RPMI7951 (cell line): ENCODE results near the gene PPP1R10. TPM values are rescaled to one million over a fixed set of nuclear protein-coding genes. Genes with fewer than 3 reads are reported as not detected.
A peak's percentile ranks its signal among the peaks of the same experiment; 100 is the strongest.
"Not testable (repeated sequence)": the region's sequence is repeated elsewhere in the genome, so short reads cannot be mapped to it uniquely, and the experiment has no call there.

Experiments
- DNase-seq: peaks from one replicate; pipeline ENCODE4 v3.0.0-alpha.2; 2012; ENCODE audit warnings: low read depth
- total RNA-seq: library from RNA; depleted of rRNA; stranded (reverse); fragments of >200 nt; shearing (Covaris generic); gene quantifications from 2 replicates; pipeline ENCODE4 v1.2.3, GENCODE V29; 2014; rRNA removed

PPP1R10 gene
- 20.8 and 36.8 TPM in 2 replicates for total RNA-seq

DNA sequence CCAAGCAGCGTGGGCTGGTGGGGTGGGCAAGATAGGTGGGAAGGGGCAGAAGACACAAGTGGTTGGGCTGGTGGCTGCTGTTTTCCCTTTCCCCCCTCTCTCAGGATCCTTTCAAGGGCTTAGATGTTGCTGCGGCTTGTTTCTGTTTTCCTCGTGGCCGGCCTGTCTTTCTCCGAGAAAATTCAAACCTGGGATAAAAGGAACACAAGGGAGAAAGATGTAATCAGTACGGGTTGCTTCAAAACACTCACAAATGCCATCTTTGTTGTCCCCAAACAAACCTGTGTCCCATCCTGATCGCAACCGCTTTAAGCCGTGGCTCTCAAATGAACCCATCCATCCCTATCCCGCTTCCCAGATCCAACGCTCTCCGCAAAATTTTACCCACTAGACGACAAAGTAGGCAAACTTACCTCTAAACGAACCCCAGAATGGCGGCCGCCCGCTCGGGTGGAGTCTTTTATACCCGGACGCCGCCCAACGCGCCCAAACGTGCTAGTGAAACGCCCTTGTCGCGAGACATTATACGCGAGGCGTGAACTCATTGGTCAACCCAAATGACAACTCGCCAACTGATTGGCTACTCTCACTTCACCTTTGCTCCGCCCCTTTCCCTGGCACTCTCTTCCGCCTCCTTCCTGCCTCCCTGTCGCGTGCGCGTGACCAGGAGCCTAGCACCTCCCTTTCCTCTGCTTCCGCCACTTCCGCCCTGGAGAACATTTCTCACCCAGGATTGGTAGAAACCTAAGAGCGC is at the start of gene PPP1R10:
TSS of gene PPP1R10 (minus strand) at position 433 of the 754 bp plus-strand sequence. CDS start 7,299 bp downstream, outside the sequence.
- DNase-seq = peak; percentile 100

DNA sequence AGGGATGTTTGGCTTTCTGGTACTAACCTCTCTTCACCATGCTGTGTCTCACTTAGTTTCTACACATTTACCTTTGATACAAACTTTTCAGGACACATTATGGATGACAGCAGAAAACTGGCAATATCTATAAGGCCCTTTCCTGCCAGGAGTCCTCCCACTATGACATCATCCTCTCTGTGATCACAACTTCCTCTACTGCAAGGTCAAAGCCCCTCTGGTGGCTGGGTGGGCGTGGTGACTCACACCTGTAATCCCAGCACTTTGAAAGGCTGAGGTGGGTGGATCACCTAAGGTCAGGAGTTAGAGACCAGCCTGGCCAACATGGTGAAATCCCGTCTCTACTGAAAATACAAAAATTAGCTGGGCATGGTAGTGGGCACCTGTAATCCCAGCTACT is 49.3 kb upstream of the PPP1R10 start:
- DNase-seq = not testable (repeated sequence)

DNA sequence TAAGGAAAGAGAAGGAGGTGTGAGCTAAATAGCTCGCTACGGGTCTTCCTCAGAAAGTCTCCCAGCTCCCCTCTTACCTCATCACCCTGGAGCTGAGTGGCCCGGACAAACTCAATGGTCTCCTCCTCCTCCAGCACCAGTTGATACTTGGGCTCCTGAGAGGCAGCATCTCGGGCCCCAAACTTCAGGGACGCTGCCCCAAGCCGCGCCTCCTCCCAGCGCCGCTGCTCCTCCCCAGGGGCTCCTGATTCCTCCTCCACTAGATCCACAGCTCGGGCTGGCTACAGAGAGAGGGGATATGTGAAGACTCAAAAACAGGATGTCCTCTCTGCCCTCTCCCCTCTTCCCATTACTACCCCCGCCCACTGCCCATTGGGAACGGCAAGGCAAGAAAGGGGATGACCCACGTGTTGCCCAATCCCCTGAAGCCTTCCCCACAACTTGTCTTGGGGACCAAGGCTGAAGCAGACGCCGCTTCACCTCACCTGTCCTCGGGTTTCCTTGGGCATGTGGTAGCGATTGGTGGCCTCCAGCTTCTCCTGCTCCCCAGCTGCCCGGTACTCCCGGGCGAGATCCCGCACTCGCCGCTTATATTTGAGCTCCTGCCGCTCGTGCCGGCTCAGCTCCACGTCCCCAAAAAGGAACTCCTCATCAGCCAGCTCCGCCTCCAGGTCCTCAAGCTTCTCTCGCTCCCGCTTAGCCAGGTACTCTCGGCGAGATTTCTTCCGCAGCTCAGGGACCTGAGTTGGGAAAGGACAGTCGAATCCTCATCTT is 48.1 kb upstream of the PPP1R10 start:
- DNase-seq = no peak

DNA sequence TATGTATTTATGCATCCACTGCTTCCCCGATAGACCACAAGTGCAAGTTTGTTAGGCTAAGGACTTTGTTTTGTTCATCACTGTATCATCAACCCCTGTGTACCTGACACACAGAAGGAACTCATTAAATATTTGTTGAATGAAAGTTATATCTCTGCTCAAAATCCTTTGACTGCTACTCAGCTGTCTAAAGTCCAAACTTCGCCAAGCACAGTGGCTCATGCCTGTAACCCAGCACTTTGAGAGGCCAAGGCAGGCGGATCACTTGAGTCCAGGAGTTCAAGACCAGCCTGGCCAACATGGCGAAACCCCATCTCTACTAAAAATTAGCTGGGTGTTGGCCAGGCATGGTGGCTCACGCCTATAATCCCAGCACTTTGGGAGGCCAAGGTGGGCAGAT is 40.9 kb upstream of the PPP1R10 start:
- DNase-seq = not testable (repeated sequence)

DNA sequence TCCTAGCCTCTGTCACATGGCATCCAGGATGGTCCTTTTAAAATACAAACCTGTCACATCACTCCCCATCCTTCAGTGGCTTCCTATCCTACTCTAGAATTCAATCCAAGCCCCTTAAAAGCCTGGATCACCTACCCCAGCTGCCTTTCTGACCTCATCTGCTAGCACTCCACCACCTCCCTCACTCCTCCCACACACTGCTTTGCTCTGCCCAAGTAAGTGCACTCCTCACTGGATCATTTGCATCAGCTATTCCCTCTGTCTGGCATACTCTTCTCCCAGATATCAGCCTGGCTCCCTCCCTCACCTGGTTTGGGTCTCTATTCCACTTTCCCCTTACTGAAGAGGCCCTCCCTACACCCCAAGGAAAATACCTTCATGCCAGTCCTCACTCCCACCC is 40.4 kb upstream of the PPP1R10 start:
- DNase-seq = no peak

DNA sequence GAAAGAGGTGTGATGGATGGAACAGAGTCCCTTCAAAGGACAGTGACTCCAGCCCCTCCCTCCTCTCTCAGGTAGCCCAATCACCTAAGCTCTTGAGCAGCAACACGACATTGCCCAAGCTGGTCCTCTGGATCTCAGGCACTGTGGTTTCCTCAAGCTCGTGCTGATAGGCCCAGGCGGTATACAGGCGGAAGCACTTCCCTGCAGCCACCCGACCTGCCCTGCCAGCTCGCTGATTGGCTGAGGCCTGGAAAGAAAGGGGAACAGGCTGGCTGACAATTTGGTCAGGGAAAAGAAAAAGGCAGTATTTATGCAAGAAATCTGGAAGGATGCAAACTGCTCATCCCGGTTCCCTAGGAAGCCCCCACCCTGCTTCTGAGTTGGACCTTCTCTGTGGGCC is 39.5 kb upstream of the PPP1R10 start:
- DNase-seq = no peak

DNA sequence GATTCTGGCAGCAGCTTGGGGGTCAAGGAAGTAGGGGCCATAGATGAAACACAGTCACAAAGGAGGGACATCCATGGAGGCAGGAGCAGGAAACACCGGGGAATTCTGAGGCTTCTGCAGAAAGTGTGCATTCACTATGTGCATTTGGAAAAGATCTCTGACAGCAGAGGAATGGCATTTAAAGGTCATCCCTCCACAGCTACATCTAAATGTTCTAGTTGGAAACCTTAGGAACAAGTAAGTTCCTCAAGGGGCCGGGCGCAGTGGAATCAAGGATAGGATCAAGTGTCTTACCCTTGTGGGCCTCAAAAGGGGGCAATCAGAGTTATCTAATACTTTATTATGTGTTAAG is 38.7 kb upstream of the PPP1R10 start:
- DNase-seq = no peak

DNA sequence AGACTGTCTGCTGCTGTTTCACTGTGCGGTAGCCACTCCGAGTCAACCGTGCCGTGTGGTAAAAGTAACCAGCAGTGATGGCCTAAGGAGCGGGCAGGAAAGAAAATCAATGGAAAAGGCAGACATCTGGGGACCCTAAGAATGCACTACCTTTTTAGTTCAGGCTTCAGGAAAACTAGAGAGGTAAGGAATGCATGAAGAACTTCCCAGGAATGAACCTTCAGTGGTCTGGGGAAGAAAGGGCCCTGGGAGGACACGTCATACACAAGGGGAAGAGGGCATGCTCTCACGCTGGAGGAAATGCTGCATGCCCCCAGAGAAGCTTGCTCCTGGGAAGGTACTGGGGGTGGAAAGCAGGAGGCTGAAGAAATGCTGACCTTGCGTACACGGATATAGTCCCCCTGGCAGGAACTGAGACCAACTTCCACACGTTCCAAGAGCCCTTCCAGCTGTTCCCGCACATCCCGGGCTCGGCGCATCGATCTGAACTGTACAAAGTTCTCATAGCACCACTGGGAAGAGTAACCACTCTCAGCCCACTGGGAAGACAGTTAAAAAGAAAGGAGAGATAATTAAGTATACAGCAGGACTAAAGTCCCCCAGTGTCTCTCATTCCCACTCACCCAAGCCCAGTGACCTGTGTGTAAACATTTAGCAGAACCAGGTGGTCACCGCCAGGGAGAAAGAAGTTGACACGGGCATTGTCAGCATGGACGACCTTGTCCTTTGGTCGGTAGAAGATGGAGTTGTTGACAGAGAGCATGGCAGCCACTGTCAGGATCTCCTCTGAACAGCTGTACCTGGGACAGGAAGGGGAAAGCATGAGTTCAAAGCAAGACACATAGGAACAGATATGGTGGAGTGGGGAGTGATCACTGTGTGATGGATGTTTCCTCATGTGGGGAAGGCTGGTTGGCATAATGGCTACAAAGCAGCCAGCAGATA is 38.0 kb upstream of the PPP1R10 start:
- no peak for DNase-seq

DNA sequence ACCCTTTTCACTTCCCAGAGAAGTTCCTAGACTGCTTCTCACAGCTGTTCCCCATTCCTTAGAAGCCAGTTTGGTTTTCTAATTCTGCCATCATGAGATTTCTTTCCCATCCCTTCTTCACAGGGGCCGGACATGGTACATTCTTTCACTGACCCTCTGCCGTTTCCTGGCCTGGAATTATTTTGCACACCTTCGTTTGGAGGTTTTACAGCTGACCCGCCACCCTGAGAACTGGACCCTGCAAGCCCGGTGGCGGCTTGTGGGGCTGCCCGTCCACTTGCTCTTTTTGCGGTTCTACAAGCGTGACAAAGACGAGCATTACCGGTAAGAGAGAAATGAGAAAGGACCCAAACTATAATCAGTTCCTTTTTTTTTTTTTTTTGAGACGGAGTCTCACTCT is 34.1 kb upstream of the PPP1R10 start:
- DNase-seq = no peak

DNA sequence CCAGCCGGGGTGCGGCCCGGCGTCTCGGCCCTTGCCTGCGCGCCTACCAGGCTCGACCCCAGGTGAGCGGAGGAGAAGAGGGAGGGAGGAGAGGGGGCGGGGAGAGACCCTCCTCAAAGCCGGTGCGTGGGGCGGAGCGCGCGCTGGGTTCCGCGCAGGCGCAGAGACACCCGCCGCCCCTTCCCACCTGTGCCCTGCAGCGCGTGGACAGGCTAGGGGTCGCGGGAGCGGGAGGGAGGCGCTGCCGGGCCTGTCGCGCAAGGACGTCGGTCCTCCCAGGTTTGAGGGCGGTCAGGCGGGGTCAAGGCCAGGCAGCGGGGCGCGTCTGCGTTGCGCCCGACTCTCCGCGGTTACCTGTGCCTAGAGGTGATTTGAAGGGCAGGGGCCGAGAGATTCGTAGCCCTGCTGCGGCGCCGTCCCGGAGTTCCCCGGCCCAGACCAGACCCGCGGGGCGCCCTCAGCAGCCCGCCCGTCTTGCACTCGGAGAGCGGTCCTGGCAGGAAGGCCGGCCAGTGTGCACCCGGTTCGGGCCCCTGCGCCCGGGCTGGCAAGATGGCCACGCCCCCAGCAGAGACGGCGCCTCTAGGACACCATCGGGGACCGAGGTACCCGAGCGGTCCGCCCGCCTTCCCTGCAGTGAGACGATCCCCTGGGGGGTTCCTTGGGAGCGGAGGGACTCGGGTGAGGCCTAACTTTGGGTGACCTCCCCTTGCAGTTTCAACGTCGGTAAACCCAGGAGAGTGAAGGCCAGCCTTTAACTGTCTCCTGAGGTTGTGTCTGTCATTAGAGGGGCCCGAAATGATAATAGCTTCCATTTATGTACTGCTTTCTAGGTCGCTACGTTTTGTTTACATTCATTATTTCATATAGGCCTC is 30.4 kb upstream of the PPP1R10 start:
- peak; percentile 68 for DNase-seq

DNA sequence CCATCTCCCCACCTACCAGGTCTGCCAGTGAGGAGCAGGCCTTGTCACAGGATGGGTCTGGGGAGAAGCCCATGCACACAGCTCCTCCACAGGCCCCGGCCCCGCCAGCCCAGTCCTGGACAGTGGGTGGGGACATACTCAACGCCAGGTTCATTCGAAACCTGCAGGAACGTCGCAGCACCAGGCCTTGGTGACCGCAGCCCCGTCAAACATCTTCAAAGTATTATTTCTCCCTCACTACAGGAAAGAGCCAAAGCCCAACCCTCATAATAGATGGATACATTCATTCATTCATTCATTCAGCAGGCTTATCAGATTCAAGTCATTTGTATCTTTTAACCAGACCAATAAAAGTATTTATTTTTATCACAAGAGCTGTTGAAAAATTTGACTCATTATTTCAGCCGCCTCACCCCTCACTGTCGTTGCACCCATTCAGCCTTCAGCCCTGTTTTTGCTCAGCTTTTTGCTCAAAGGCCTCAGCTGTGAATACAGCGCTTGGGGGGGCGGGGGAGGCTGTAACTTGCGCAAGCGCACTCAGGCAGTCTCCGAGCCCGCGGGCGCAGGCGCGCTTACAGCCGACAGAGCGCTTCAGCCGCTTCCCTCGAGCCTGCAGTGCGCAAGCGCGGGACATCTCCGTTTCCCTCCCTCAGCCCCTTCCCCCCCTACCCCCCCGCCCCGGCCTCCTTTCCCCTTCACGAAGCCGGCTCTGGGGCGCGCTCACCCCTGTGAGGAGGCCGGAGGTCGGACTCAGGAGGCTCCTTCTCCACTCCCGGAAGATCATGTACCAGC is 29.6 kb upstream of the PPP1R10 start, which contains the start of gene C6orf136:
TSS of gene C6orf136 (plus strand) at position 684 of the 792 bp plus-strand sequence. CDS start at position 783, 99 bp downstream.
- peak; percentile 89 for DNase-seq

DNA sequence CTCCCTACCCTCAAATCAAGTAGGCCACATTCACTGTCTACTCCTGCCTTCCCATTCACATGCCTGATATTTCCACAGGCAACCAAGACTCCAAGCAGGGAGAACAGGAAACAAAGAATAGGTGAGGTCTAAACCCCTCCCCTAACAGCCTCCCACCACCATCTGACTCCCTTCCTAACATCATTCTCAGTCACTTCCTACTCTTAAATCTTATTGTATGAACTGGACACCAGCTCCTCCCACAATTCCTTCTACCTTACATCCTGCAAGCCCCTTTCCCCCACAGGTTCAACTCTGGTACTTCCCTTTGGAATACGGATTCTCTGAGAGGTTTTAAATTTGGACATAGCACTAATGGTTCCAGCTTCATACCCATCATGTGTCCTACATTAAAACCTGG is 28.9 kb upstream of the PPP1R10 start:
- no peak for DNase-seq

DNA sequence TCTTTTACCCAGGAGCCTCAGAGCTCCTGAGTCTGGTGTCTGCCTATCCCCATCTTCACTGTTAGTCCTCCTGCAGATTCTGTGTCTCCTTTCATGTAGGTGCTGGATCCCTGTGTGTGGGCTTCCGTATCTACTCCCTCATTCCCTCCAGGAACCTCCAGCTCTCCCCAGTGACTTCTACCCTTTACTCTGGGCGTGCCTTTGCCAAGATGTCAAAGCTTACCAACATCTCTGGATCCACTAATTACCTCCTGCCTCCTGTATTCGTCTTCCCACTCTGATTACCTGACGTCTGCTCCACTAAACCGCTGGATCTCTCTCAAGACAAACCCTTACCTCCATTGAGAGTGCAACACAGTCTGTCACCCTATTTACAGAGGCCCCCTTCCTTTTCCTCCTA is 27.7 kb upstream of the PPP1R10 start:
- DNase-seq = no peak

DNA sequence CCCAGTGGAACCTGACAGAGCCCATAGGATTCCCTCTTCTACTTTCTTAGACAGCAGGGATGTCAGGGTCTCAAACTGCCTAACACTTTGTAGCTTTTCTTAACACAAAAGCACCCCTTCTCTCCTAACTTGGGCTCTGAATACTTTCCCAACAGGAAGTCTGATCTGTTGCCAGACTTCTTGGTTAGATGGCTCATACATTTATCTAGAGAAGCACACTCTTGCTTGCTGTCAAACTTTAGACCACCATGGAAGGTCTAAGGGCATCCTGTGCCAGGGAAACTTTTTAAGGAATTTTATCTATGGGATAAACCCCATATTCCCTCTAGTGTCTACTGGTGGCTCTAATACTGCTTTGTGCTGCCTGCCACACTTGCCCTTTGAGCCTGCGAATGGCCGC is 26.6 kb upstream of the PPP1R10 start:
- no peak for DNase-seq

DNA sequence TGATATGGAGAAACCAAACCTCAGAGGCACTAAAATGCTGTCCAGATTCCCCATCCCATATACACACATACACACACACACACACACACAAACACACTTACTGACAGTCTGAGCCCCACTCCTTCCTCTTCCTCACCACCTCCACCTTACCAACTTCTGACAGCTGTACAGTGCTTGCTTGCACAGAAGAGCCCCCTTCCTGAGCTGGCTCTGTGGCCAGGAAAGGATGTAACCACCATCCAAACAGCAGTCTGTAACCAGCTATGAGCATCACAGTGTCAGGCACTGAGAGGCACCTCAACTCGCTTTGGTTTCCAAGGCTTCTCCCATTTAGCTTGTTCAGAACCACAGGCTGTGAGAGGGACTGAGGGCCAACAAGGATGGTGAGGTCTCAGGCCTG is 24.0 kb upstream of the PPP1R10 start:
- DNase-seq = no peak

DNA sequence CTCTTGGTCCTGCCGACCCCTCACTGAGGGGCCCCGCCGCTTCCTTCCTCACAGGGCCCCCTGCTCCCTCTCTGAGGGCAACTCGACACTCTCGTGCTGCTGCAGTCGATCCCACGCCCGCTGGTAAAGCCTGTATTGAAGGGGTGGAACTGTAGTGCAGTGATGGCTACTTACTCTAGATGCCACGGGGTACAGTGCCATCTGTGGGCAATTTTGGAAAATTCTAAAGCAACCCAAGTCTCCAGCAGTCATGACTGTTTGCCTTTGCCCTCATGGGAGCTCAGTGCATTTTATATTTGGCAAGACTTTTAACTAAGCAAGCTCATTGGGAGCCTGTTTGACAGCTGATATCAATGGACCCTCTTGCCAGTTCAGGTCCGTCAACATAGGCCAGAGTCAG is 23.4 kb upstream of the PPP1R10 start:
- DNase-seq = no peak

DNA sequence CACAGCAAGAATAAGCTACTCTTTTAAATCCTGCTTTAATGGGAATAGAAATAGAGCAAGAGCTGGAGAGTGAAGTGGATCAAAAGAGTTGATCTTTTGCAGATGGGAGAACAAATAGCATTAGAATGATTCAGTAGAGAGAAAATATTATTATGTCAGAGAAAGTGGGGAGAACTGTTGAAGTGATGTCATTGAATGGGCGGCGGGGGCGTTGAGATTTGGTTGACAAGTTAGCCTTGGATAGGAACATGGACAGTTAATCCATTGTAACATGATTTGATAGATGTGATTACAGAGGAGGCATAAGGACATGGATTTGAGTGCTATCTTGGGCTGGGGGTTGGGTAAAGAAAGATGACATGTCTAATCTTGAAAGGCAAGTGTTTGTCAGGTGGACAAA is 18.8 kb upstream of the PPP1R10 start:
- no peak for DNase-seq

DNA sequence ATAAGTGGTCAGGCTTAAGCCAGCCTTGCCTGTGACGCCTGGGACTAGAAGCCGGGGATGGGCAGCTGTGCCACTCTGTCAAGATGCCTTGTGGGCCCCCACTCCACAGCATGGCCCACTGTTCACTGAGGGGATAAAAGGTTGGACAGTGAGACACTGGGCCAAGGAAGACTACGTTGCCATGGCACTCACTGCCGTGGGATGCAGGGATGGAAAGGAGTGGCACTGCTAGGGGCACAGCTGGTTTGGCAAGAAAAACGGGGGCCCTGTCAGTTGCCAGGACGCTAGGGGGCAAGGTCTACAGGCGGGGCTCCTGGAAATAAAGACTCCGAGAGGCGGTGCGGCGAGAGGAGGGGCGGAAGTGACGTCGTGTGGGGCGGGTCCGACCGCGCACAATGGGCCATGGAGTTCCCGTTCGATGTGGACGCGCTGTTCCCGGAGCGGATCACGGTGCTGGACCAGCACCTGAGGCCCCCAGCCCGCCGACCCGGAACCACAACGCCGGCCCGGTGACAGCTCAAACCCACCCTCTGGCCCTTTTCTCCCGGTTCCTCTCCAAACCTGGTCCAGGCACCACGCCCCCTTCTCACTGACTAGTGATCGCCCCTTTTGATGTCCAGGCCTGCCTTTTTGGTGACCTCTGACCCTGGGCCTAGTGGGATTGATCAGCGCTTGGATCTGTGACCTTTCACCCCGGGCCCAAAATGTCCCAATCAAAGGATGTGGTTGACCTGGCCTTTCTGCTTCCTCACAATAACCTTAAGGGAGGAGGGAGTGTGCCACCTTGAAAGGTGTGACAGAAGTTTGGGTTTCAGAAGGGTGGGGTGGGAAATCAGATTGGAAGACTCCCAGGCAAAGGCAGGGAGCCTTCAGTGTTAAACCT is 9.7 kb upstream of the PPP1R10 start, which contains the start of gene ATAT1:
TSS of gene ATAT1 (plus strand) at position 391 of the 883 bp plus-strand sequence.
- DNase-seq = peak; percentile 84

DNA sequence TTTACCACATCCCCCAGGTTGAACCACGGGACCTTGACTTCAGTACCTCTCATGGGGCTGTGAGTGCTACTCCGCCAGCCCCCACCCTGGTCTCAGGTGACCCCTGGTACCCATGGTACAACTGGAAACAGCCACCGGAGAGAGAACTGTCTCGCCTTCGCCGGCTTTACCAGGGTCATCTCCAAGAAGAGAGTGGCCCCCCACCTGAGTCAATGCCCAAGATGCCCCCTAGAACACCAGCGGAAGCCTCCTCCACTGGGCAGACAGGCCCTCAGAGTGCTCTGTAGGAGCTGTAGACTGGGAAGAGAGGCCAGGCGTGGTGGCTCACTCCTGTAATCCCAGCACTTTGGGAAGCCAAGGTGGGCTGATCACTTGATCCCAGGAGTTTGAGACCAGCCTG is 8.5 kb upstream of the PPP1R10 start:
- no peak for DNase-seq
